Stimulated activated CD8-positive, alpha-beta memory T cell treated with anti-CD3 and anti-CD28 coated beads, Interleukin-15, amount 100 ng/mL, for 48 hours (primary cell): ENCODE measurements around the gene USP32.

Experiments
- DNase-seq, 2 donors: peaks; one replicate each; pipeline ENCODE4 v3.0.0-alpha.2; 2020; ENCODE audit warnings: low read depth in 2 of 2

Gene USP32

GRCh38 chr17:60135951-60136666, 255.8 kb downstream of the USP32 start:
- no peak for DNase-seq

- DNase-seq, result peak; percentile 78 to 79
These were observed 256.6 kb downstream of the USP32 start for GRCh38 chr17:60135151-60135950.

GRCh38 chr17:60134396-60135150, 257.4 kb downstream of the USP32 start:
- no peak for DNase-seq

- DNase-seq, result no peak
These were observed 261.5 kb downstream of the USP32 start for GRCh38 chr17:60130466-60130865.

- no peak for DNase-seq
These were observed 262.8 kb downstream of the USP32 start for GRCh38 chr17:60129164-60129563.
